ENCODE data around the gene ATXN1.
"Not testable (repeated sequence)": the region's sequence is repeated elsewhere in the genome, so short reads cannot be mapped to it uniquely, and the experiment has no call there.

Gene ATXN1

GRCh38 chr6:16718356-16718755 lies 42.9 kb downstream of the ATXN1 start:
- DNase-seq: no peak

DNA sequence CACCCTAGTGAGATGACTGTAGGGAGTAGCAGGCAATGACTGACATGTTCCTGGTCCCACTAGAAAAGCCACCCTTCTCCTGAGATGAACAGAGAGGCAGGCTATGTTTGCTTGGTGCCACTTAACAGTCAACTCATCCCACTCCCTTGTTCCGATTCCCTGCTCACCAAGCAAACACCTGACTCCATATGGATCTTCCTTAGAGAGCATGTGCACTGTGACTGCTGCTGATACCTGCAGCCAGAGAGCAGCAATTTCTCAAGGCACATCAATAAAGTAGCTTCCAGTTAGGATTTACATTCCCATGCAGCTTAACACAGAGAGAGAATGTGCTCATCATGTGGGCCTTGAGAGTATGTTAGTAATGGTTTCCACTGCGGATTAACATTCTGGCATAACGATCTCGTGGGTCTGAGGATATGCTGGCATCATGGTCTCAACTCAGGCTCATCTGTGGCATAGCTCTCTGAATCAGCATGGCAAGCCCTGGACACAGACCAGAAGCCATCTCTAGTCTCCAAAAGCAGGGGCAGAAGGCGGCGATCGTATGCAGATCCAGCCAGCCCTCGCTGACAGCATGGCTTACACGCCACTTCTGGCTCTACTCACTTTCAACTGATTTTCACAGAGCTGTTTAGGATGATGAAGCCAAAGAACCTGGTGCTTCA lies 43.9 kb downstream of the ATXN1 start:
- DNase-seq: no peak

- no peak for DNase-seq
These were observed 44.9 kb downstream of the ATXN1 start for GRCh38 chr6:16716321-16716858.

GRCh38 chr6:16713597-16713996 lies 47.7 kb downstream of the ATXN1 start:
- no peak for DNase-seq

DNA sequence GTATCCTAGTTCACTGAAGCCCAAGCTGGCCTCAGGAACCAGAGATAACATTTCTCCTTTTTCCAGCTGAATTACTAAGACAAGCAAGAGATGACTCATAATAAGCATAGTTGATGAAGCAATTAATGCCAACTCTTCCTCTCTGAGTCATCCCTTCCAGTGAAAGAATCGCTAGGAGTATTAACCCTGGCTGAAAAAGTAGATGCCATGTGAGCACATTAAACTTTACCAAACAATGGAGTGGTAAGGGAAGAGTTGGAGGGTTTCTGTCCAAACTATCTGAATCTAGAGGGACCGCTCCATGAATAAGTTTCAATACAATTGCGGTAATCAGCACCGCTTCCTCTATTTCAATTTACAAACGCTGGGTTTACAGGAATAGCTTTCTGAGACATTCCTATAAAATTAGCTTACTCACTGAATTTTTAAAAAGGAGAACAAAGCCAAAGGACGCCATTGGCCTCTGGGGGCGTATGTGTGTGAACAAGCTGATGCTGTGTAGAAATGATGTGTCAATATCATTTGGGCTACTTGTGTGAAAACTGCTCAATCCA lies 48.3 kb downstream of the ATXN1 start:
- DNase-seq: no peak

DNA sequence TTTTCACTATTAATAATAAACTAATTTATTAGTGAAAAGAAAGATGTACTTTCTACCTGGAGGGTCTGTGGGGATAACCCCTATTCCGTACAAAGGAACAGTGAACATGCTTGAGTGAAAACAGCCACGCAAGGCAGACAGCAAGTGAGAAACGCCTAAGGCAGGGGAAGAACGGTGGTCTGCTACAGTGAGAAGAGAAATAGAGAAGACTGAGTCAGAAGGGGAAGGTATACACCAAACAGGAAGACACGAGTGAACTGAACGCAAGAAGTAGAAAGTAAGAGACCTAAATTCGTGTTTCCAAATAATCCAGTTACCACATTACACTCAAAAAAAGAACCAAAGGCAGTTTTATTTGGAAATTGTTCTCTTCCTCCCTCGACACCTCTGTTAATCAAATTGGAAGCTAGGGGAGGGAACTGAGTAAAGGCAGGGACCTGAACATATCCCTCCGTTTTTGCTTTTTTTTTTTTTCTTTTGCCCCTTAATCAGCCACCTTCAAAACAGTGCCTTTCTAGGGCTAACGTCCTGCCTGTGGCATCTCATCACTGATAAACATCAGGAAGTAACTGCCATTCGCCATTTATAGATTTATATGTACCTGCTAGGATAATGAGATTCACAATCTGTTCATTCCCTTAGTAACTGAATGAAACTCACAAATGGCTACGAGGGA lies 48.9 kb downstream of the ATXN1 start:
- DNase-seq: peak; percentile 35

- peak; percentile 40 for DNase-seq
These were observed 49.6 kb downstream of the ATXN1 start for GRCh38 chr6:16711546-16712254.

- no peak for DNase-seq
These were observed 54.1 kb downstream of the ATXN1 start for GRCh38 chr6:16706911-16707783.

DNA sequence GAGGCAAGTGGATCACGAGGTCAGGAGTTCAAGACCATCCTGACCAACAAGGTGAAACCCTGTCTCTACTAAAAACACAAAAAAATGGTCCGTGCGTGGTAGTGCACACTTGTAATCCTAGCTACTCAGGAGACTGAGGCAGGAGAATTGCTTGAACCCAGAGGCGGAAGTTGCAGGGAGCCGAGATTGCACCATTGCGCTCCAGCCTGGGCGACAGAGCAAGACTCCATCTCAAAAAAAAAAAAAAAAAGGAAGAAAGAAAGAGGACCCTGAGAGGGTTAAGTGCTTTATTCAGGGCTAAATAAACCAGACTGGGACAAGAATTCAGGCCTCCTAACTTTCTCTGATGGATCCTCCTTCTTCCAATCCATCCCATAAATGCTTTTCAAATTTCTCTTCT lies 54.8 kb downstream of the ATXN1 start:
- DNase-seq: not testable (repeated sequence)

DNA sequence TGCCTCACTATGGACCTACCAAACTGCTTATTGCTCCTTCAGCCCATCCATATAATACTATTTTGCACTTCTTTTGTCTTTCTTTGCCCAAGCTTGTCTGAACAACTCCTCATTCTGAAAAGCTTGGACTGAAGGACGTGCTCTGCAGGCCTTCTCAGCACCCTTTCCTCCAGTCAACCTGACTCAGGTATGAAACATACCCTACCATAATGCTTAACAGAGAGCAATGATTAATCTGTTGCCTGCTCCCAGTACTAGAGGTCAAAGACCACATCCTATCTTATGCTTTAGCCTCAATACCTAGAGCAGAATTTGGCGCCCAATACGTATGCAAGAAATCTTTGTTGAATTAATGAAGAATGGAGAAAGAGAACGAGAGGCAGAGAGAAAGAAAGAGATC lies 55.2 kb downstream of the ATXN1 start:
- no peak for DNase-seq

DNA sequence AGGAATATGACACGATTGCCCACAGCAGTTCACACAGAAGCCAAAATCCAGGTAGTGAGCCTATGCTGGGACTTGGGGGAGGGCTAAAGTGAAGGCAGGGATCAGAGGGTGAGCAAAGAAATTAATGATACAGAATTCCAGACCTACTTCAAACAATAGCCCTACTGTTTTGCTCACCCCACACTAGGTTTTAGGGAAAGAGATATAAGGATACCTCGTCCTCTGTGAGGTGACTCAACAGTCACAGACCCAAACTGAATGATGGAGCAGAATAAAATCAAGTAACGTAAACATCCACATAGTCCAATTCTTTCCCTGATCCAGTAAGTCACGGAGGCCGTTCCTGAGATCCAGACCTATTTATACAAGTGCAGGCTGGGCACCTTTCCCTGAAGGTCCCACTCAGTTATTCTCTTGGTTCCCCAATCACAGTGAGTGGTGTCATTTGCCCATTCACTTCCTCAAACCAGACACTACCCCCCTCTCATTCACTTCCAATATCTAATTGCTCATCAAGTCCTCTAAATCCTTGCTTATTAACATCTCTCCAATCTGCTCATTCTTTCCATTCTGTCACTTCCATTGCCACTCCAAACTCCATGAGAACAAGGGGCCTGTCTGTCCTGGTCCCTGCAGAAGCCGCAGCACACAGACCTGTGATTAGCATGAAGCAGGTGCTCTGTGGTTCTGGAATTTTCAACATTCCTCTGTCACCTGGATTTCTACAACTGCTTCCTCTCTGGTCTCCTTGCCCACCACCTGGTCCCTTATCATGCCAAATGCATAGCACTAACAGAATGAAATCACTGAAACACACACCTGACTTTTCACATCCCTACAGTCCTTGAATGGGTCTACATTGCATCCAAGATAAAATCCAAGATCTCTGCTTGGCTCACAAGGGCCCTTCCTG lies 55.9 kb downstream of the ATXN1 start:
- no peak for DNase-seq

DNA sequence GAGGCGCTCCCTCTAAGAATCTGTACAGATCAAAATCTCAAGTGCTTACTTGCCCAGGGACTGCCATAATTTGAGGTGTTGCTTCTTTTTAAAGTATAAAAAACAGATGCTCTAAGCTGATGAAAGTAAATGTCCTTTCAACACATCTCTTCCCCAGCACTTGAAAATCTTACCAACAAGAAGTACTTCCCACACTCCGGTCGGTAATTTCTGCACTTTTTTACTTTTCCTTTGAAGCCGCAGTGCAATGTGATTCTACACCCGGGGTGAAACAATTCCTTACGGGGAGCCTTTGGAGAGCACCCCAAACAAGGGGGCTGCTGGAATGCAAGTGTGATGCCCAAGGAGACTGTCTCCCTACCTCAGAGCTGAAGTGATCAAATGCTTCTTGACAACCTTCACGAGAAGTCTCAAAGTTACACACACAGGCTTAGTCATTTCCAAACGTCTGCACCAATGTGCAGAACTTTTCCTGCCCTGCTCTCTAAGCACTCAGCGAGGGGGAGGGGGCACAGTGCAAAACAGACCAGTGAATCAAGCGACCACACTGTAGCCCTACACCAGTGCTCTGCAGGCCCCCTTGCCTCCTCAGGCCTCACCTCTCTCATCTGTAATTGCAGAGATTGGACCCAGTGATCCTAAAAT lies 56.7 kb downstream of the ATXN1 start:
- DNase-seq: peak; percentile 73

- not testable (repeated sequence) for DNase-seq
These were observed 58.5 kb downstream of the ATXN1 start for GRCh38 chr6:16702627-16703378.

GRCh38 chr6:16700916-16701234 lies 60.4 kb downstream of the ATXN1 start:
- no peak for DNase-seq

- peak; percentile 32 for DNase-seq
These were observed 60.9 kb downstream of the ATXN1 start for GRCh38 chr6:16700202-16700915.

DNA sequence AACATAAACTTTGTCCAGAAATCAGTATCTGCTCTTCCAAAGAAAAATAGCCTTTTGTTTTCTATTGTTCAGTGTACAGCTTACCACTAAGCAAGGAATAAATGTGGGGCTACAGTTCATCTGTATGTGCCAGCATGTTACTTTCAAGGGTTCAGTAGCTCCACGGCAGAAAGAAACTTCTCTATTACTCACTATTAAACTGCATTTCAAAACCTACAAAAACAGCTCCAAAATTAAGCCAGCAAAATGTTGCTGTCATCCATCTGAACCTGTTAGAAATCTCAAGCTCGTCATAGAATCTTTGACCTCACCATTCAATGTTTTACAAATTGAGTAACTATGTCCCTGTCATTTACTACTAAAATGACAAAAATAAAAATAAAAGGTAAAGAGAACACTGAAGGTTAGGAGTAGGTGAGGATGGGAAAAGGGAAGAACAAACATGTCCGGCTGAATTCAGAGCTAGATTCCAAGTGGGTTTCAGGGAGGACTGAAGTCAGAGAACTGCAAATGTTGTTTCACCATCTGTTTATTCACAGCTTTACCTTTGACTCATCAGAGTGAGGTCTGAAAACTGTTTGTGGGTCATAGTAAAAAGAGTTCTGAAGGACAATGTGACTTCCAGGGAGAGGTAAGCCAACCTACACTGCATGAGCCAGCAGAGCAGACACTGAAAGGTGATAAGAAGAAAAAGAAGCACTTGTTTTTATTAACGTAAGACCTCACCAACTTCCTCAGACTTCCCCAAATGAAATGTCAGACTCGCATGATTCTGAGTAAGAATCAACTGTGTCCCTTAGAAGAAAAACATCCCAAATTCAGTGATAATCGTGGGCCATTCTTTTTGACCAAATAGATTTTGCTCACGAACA lies 62.0 kb downstream of the ATXN1 start:
- peak; percentile 38 for DNase-seq

DNA sequence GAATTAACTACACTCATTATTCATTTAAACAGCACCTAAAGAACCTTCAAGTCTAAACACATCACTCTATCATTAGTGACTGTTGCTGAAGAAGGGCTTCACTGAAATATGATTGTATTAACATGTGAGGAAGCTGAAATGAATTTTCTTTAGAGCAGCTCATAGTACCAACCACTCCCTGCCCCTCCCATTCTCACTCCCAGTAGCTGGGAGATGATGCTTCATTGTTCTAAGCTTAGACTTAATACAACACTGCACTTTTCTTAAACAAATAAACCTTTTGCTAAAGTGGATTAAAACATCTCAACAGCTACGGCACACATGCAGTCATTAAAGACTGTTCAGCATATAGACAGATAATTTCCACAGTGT lies 63.1 kb downstream of the ATXN1 start:
- DNase-seq: no peak

GRCh38 chr6:16697437-16698161 lies 63.7 kb downstream of the ATXN1 start:
- no peak for DNase-seq

All from NK-92 treated with Interleukin-12 subunit alpha and Interleukin-12 subunit beta, amount 100 ng/mL, for 24 hours (cell line).